ENCODE measurements around the gene CAMK1D. TPM values are rescaled to one million over a fixed set of nuclear protein-coding genes. Genes with fewer than 3 reads are reported as not detected.
A peak's percentile ranks its signal among the peaks of the same experiment; 100 is the strongest.

CAMK1D gene
- total and polyA plus RNA-seq, 3 donors from 2014 or later, result 10.0 to 14.5 (median 14.0) TPM

DNA sequence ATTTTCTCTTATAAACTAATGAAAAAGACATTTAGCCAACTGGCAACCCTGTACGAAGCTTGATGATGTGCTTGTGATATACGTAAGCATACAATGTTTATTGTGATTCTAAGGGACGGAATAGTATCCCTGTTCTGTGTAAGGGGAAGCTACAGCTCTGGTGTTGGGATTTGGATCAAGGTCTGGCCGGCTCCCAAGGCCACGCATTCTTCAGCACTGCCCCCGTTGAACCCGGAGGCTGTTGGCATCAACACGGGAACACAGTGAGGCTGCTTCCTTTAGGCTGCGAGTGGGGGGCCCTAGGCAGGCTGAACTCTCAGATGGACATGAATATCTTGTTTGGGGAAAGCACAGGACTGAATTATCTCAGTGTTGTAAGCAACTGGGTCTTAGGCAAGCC lies 180.6 kb downstream of the CAMK1D start:
- TF ChIP-seq POLR2A (IDR thresholded peaks at IDR 0.05), result no peak
- TF ChIP-seq, protein P1, sequence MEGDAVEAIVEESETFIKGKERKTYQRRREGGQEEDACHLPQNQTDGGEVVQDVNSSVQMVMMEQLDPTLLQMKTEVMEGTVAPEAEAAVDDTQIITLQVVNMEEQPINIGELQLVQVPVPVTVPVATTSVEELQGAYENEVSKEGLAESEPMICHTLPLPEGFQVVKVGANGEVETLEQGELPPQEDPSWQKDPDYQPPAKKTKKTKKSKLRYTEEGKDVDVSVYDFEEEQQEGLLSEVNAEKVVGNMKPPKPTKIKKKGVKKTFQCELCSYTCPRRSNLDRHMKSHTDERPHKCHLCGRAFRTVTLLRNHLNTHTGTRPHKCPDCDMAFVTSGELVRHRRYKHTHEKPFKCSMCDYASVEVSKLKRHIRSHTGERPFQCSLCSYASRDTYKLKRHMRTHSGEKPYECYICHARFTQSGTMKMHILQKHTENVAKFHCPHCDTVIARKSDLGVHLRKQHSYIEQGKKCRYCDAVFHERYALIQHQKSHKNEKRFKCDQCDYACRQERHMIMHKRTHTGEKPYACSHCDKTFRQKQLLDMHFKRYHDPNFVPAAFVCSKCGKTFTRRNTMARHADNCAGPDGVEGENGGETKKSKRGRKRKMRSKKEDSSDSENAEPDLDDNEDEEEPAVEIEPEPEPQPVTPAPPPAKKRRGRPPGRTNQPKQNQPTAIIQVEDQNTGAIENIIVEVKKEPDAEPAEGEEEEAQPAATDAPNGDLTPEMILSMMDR (IDR thresholded peaks at IDR 0.05), result no peak
- Histone ChIP-seq H3K4me3 (no peak overlapping the region), H3K27me3 (no peaks in the 10 kb centered on the region), H3K4me1 (peaks cover 25% of the 10 kb centered on the region), H3K36me3 (ENCODE audit: low read depth, missing control alignments) (no peaks in the 10 kb centered on the region), H3K27ac (peak overlapping the region; percentile 66 to 75), H3K9me3 (no peaks in the 10 kb centered on the region)
- peak; percentile 71 for DNase-seq
- WGBS, 2 donors, result 26 to 31% methylated on average over 9 of the region's 9 CpGs
- intact Hi-C loops (cut with DNase I; ENCODE audit: low total_unique reads), result no loop called here

DNA sequence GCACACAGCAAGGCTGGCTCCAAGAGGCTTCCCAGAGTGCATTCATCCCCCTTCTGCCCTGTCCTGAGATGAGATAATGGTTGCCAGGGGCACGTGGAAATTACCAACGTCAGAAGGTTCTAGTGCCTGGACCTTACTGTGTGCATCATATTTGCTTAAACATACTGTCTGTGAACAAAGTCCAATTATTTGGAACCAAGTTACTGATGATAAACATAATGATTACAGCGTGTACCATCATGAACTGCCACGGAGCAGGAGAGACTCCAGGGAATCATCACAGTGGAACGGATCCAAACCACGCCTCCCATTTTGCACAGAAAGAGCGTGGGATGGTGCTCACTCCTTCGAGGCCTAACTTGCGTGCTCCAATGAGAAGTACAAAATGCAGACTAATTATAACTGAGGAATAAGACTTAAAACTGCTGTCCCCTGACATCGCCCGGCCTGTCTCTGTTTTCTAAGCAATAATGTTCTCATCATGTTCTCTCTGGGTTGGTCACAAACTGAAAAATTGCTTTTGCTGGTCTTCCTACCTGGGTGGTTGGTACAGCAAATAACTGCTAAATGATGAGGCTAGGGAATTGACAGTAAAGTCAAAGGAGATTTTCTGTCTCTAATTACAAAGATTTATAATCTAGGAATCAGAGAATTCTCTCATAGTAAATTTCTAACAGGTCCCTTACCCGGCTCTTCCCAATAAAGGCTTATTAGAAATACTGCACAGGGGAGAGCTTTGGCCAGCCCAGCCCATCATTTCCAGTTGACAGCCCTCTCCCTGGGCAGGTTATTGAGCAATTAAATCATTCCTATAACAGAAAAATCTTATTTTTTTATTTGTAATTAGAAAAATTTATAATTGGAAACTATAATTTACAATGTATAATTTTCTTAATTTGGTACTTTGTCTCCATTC lies 182.2 kb downstream of the CAMK1D start:
- DNase-seq, result peak; percentile 87
- 40 to 43% methylated on average over 12 of the region's 12 CpGs for WGBS, 2 donors

DNA sequence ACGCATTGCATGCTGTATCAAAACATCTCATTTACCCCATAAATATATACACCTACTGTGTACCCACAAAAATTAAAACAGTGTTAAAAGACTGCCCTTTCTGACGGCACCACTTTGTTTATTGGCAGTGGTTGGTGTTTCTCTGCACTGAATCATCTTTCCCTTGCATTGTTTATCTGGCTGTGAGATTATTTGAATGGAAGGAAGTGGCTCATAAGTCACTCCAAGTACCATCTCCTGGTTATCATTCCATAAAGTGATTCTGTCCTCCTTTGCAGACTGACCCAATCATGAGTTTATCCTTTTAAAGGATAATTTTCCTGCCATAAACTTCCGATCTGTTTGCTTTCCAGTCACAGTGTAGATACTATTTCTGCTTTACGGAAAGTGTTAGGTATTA lies 183.8 kb downstream of the CAMK1D start:
- H3K36me3 ChIP-seq (ENCODE audit: low read depth, missing control alignments), result no peaks in the 10 kb centered on the region
- H3K4me3 ChIP-seq, result no peak overlapping the region
- 85 to 87% methylated on average over 4 of the region's 4 CpGs for WGBS, 2 donors
- H3K27me3 ChIP-seq, result no peaks in the 10 kb centered on the region
- DNase-seq, result no peak
- H3K9me3 ChIP-seq, result no peaks in the 10 kb centered on the region
- H3K4me1 ChIP-seq, result peaks cover 25% of the 10 kb centered on the region
- no peak for TF ChIP-seq POLR2A (IDR thresholded peaks at IDR 0.05)
- TF ChIP-seq, protein P1 (IDR thresholded peaks at IDR 0.05), result no peak
- intact Hi-C loops (cut with DNase I; ENCODE audit: low total_unique reads), result no loop called here
- peak overlapping the region in 1 of 2 donors; percentile 2 for H3K27ac ChIP-seq

More for the DNA sequence above, 182.2 kb downstream of the CAMK1D start:
- intact Hi-C loops (cut with DNase I; ENCODE audit: low total_unique reads), result no loop called here
- Histone ChIP-seq H3K27ac (peak overlapping the region; percentile 66 to 75), H3K36me3 (ENCODE audit: low read depth, missing control alignments) (no peaks in the 10 kb centered on the region), H3K4me3 (no peak overlapping the region), H3K9me3 (no peaks in the 10 kb centered on the region), H3K27me3 (no peaks in the 10 kb centered on the region), H3K4me1 (peaks cover 25% of the 10 kb centered on the region)
- TF ChIP-seq, protein P1 (IDR thresholded peaks at IDR 0.05), result no peak
- TF ChIP-seq POLR2A (IDR thresholded peaks at IDR 0.05), result no peak

DNA sequence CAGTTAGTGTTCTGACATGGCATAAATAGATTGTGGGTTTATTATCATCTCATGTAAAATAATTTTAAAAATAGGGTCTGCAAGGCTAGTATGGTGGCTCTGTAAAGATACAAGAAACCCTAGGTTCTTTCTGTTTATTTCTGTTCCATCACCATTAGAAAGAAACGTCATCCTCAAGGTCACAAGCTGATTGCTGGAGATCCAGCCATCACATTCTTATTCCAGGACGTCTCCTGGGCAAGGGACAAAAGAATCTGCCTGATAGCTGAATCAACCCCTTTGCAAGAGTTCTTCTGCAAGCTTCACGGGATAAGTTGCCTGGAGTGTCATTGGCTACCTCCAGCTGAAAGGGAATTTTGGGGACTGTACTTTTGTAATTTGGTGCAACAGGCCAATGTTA lies 184.4 kb downstream of the CAMK1D start:
- Histone ChIP-seq H3K4me3 (no peak overlapping the region), H3K4me1 (peaks cover 25% of the 10 kb centered on the region), H3K9me3 (no peaks in the 10 kb centered on the region), H3K27me3 (no peaks in the 10 kb centered on the region), H3K36me3 (ENCODE audit: low read depth, missing control alignments) (no peaks in the 10 kb centered on the region), H3K27ac (peak overlapping the region in 1 of 2 donors; percentile 2)
- DNase-seq, result no peak
- intact Hi-C loops (cut with DNase I; ENCODE audit: low total_unique reads), result no loop called here
- WGBS, 2 donors, result 65 to 87% methylated on average over 3 of the region's 3 CpGs
- TF ChIP-seq POLR2A (IDR thresholded peaks at IDR 0.05), result no peak
- TF ChIP-seq, protein P1 (IDR thresholded peaks at IDR 0.05), result no peak

Data from testis (tissue), 3 donors.